Gastrocnemius medialis (tissue), 4 donors: Measurements from ENCODE around the gene GABRB1.
"Not testable (repeated sequence)": the region's sequence is repeated elsewhere in the genome, so short reads cannot be mapped to it uniquely, and the experiment has no call there.

Source experiments
- POLR2A ChIP-seq, 2 donors: fragments of 450-650 bp; IDR thresholded peaks; one replicate each; pipeline ENCODE4 v1.6.1; 2017; ENCODE audit warnings: antibody characterized with exemption in 2 of 2, mild to moderate bottlenecking in 2 of 2, moderate library complexity in 2 of 2
- TF ChIP-seq, protein P1 (sequence below), 5 experiments: fragments of 450-650 bp in 3 of 5; fragments of 200-600 bp in 2 of 5; sonication (generic) in 2 of 5; IDR thresholded peaks in 4 of 5; conservative IDR thresholded peaks in 1 of 5; 1 replicate in 4 of 5; 2 replicates in 1 of 5; pipeline ENCODE4 v1.5.1; 2016 to 2019; ENCODE audit warnings: antibody characterized with exemption in 5 of 5, mild to moderate bottlenecking in 3 of 5, moderate library complexity in 3 of 5

DNA sequence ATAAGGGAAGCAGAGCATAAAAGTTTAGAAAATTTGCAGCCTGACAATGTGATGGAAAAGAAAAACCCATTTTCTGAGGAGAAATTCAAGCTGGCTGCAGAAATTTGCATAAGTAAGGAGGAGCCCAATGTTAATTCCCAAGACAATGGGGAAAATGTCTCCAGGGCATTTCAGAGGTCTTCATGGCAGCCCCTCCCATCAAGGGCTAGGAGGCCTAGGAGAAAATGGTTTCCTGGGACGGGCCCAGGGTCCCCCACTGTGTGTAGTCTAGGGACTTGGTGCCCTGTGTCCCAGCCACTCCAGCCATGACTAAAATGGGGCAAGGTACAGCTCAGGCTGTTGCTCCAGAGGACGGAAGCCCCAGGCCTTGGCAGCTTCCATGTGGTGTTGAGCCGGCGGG is 259.5 kb downstream of the GABRB1 start:
- TF ChIP-seq, protein P1, sequence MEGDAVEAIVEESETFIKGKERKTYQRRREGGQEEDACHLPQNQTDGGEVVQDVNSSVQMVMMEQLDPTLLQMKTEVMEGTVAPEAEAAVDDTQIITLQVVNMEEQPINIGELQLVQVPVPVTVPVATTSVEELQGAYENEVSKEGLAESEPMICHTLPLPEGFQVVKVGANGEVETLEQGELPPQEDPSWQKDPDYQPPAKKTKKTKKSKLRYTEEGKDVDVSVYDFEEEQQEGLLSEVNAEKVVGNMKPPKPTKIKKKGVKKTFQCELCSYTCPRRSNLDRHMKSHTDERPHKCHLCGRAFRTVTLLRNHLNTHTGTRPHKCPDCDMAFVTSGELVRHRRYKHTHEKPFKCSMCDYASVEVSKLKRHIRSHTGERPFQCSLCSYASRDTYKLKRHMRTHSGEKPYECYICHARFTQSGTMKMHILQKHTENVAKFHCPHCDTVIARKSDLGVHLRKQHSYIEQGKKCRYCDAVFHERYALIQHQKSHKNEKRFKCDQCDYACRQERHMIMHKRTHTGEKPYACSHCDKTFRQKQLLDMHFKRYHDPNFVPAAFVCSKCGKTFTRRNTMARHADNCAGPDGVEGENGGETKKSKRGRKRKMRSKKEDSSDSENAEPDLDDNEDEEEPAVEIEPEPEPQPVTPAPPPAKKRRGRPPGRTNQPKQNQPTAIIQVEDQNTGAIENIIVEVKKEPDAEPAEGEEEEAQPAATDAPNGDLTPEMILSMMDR (IDR thresholded peaks at IDR 0.05 in 4 of 5, conservative IDR thresholded peaks at IDR 0.05 in 1 of 5) = not testable (repeated sequence)
- TF ChIP-seq POLR2A (IDR thresholded peaks at IDR 0.05) = not testable (repeated sequence)
